MM.1S (cell line): ENCODE results near the gene CYTH1.

ENCODE experiments used
- CTCF ChIP-seq: fragments of 300-600 bp; sonication (generic); IDR thresholded peaks from 2 replicates; pipeline ENCODE4 v1.5.1; 2016; ENCODE audit warnings: antibody characterized with exemption, low read length, mixed read lengths
- EZH2 ChIP-seq: fragments of 300-600 bp; sonication (generic); optimal IDR thresholded peaks from 2 replicates; pipeline ENCODE3; 2017; ENCODE audit warnings: low read depth, mild to moderate bottlenecking, antibody characterized with exemption, low read length, mixed read lengths
- EZH2phosphoT487 ChIP-seq: fragments of 300-600 bp; sonication (generic); IDR thresholded peaks from 2 replicates; pipeline ENCODE4 v1.6.1; 2018; ENCODE audit warnings: antibody characterized with exemption, low read length

- no peak for TF ChIP-seq EZH2phosphoT487
- TF ChIP-seq CTCF, result no peak
- no peak for TF ChIP-seq EZH2
Observed at GRCh38 chr17:78741644-78742284, 40.3 kb downstream of the CYTH1 start.
